ENCODE results near the gene CBLC. TPM values are rescaled to one million over a fixed set of nuclear protein-coding genes. Genes with fewer than 3 reads are reported as not detected.

CBLC gene
- total RNA-seq, 4 donors from 2014 or later, result 26.9 to 75.7 (median 49.1) TPM

- H3K27ac ChIP-seq, result peak overlapping the region; percentile 87 to 100 (median 97)
- no peaks in the 10 kb centered on the region for H3K27me3 ChIP-seq
- DNase-seq, result no peak
- H3K4me3 ChIP-seq, result peak overlapping the region in 2 of 4 donors; percentile 10 to 30
- H3K4me1 ChIP-seq, result peaks cover 66 to 100% (median 69%) of the 10 kb centered on the region in 3 donors
- intact Hi-C loops (cut with DNase I), result no loop called here
- no peak for TF ChIP-seq POLR2A (IDR thresholded peaks at IDR 0.05)
- TF ChIP-seq CTCF (IDR thresholded peaks at IDR 0.05), result no peak
- no peaks in the 10 kb centered on the region for H3K9me3 ChIP-seq
- H3K36me3 ChIP-seq, result no peaks in the 10 kb centered on the region
- WGBS, 2 donors, result 29 to 35% methylated on average over 13 to 16 of the region's 20 CpGs
Observed at GRCh38 chr19:44742330-44743061, 35.2 kb upstream of the CBLC start.

GRCh38 chr19:44744871-44745332 is 32.8 kb upstream of the CBLC start:
- no peaks in the 10 kb centered on the region for H3K36me3 ChIP-seq
- peak overlapping the region; percentile 97 to 100 (median 98) for H3K27ac ChIP-seq
- intact Hi-C loops (cut with DNase I), result no loop called here
- no peak for DNase-seq
- H3K4me1 ChIP-seq, result peaks cover 53 to 95% (median 64%) of the 10 kb centered on the region in 3 donors
- peak overlapping the region in 1 of 4 donors; percentile 27 for H3K4me3 ChIP-seq
- H3K9me3 ChIP-seq, result no peaks in the 10 kb centered on the region
- 19 to 20% methylated on average over 1 to 2 of the region's 3 CpGs for WGBS, 2 donors
- no peaks in the 10 kb centered on the region for H3K27me3 ChIP-seq
- no peak for TF ChIP-seq POLR2A (IDR thresholded peaks at IDR 0.05)
- no peak for TF ChIP-seq CTCF (IDR thresholded peaks at IDR 0.05)

GRCh38 chr19:44745341-44745831 is 32.3 kb upstream of the CBLC start:
- intact Hi-C loops (cut with DNase I), result no loop called here
- DNase-seq, result no peak
- H3K27ac ChIP-seq, result peak overlapping the region; percentile 97 to 100 (median 98)
- H3K4me3 ChIP-seq, result peak overlapping the region in 1 of 4 donors; percentile 27
- TF ChIP-seq POLR2A (IDR thresholded peaks at IDR 0.05) (no peak), CTCF (IDR thresholded peaks at IDR 0.05) (no peak)
- peaks cover 0 to under 1% (median 0%) of the 10 kb centered on the region in 3 donors for H3K36me3 ChIP-seq
- H3K9me3 ChIP-seq, result no peaks in the 10 kb centered on the region
- WGBS, 2 donors, result 13 to 24% methylated on average over 5 to 8 of the region's 10 CpGs
- H3K4me1 ChIP-seq, result peaks cover 53 to 95% (median 69%) of the 10 kb centered on the region in 3 donors
- no peaks in the 10 kb centered on the region for H3K27me3 ChIP-seq

- intact Hi-C loops (cut with DNase I), result no loop called here
- 61 to 66% methylated on average over 4 of the region's 4 CpGs for WGBS, 2 donors
- Histone ChIP-seq H3K27ac (peak overlapping the region; percentile 97 to 100 (median 98)), H3K36me3 (peaks cover 0 to 7% (median 0%) of the 10 kb centered on the region in 3 donors), H3K4me1 (peaks cover 53 to 95% (median 70%) of the 10 kb centered on the region in 3 donors), H3K9me3 (no peaks in the 10 kb centered on the region), H3K27me3 (no peaks in the 10 kb centered on the region), H3K4me3 (no peak overlapping the region)
- no peak for DNase-seq
- TF ChIP-seq CTCF (IDR thresholded peaks at IDR 0.05), result no peak
- TF ChIP-seq POLR2A (IDR thresholded peaks at IDR 0.05), result no peak
Observed at GRCh38 chr19:44745887-44746600, 31.6 kb upstream of the CBLC start.

- Histone ChIP-seq H3K4me3 (peak overlapping the region in 1 of 4 donors; percentile 92), H3K9me3 (no peaks in the 10 kb centered on the region), H3K4me1 (peaks cover 57 to 95% (median 70%) of the 10 kb centered on the region in 3 donors), H3K27me3 (no peaks in the 10 kb centered on the region), H3K27ac (peak overlapping the region; percentile 97 to 100 (median 98)), H3K36me3 (peaks cover 0 to 13% (median 4%) of the 10 kb centered on the region in 3 donors)
- 82 to 84% methylated on average over 3 to 5 of the region's 5 CpGs for WGBS, 2 donors
- intact Hi-C loops (cut with DNase I), result no loop called here
- TF ChIP-seq POLR2A (IDR thresholded peaks at IDR 0.05) (no peak), CTCF (IDR thresholded peaks at IDR 0.05) (no peak)
- no peak for DNase-seq
Observed at GRCh38 chr19:44746616-44746945, 31.1 kb upstream of the CBLC start.
